ENCODE measurements around the gene ZNF629.
A peak's percentile ranks its signal among the peaks of the same experiment; 100 is the strongest.

ZNF629 gene

DNA sequence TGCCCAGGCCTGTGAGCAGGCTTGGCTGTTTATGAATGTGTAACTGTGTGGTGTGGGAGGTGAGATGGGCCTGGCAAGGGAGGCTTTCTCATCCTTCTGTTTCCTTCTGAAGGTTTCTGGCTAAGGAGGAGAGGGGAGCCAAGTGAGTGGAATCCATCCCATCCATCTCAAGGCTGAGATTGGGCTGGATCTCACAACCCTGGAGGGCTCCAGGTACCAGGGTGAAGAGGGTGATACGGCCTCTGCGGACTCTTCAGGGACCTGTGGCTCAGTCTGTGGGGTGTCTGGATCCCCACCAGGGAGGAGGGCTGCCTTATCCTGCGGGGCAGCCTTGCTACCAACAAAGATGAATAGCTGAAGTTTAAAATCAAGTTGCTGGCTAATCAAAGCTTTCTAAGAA, 7.0 kb downstream of the ZNF629 start:
- Mint-ChIP-seq H3K4me1 (ENCODE audit: low read depth) (peaks cover 59% of the 10 kb centered on the region), H3K27ac (no peak overlapping the region), H3K9me3 (no peaks in the 10 kb centered on the region), H3K36me3 (ENCODE audit: low read depth) (peaks cover 55% of the 10 kb centered on the region), H3K27me3 (no peaks in the 10 kb centered on the region), H3K4me3 (no peak overlapping the region)
- intact Hi-C loops (cut with micrococcal nuclease), result no loop called here

DNA sequence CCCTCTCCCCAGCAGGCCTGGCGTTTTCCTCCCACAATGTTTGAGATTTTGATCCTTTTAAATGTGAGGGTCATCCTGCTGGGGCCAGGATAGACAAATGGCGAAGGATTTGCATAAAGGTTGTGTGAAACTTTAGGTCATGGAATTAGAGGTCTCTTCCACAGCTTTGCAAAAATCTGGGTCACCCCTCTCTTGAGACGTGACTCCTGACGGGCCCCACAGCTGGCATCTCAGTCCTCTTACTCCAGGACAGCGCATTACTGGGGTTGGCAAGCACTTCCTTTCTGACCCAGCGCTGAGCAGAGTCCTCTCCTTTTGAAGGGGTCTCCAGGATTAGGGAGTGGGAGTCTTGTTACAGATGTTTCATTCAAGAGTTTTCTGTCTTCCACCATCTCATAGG, 7.4 kb downstream of the ZNF629 start:
- H3K36me3 Mint-ChIP-seq (ENCODE audit: low read depth), result peaks cover 55% of the 10 kb centered on the region
- intact Hi-C loops (cut with micrococcal nuclease), result no loop called here
- peaks cover 60% of the 10 kb centered on the region for H3K4me1 Mint-ChIP-seq (ENCODE audit: low read depth)
- no peaks in the 10 kb centered on the region for H3K9me3 Mint-ChIP-seq
- no peak overlapping the region for H3K4me3 Mint-ChIP-seq
- no peak overlapping the region for H3K27ac Mint-ChIP-seq
- H3K27me3 Mint-ChIP-seq, result no peaks in the 10 kb centered on the region

DNA sequence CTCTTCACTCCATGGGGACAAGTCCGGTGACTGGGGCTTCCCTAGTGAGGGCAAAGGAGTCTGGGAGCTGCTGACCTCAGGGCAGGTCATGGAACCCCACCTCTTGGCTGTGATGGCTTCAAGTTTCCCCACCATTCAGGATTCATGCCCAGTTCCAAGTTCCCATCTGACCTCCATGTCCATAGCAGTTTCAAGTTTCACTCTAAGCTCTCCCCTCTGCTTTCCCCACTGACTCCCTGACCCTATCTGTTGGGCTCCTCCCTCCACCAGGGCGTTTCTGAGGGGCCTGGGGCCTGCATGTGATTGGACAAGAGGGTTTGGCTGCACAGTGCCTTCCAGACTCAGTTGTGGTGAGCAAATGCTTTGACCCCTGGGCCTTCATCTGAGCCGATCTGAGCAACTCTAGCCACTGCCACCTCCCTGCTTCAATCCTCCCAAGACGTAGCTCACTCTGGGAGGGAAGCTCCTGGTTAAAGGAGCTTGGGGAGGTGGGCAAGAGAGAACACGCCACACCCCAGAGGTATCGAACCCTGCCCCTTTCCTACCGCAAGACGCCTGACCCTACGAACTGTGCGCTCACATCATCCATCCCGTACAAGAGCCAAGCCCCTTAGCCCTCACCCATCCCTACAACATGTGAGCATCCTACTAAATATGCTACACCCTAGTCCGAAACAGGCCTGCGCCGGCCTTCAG, 8.3 kb downstream of the ZNF629 start:
- H3K27ac Mint-ChIP-seq, result no peak overlapping the region
- H3K27me3 Mint-ChIP-seq, result no peaks in the 10 kb centered on the region
- H3K4me3 Mint-ChIP-seq, result no peak overlapping the region
- intact Hi-C loops (cut with micrococcal nuclease), result no loop called here
- peaks cover 55% of the 10 kb centered on the region for H3K36me3 Mint-ChIP-seq (ENCODE audit: low read depth)
- peaks cover 63% of the 10 kb centered on the region for H3K4me1 Mint-ChIP-seq (ENCODE audit: low read depth)
- H3K9me3 Mint-ChIP-seq, result no peaks in the 10 kb centered on the region

DNA sequence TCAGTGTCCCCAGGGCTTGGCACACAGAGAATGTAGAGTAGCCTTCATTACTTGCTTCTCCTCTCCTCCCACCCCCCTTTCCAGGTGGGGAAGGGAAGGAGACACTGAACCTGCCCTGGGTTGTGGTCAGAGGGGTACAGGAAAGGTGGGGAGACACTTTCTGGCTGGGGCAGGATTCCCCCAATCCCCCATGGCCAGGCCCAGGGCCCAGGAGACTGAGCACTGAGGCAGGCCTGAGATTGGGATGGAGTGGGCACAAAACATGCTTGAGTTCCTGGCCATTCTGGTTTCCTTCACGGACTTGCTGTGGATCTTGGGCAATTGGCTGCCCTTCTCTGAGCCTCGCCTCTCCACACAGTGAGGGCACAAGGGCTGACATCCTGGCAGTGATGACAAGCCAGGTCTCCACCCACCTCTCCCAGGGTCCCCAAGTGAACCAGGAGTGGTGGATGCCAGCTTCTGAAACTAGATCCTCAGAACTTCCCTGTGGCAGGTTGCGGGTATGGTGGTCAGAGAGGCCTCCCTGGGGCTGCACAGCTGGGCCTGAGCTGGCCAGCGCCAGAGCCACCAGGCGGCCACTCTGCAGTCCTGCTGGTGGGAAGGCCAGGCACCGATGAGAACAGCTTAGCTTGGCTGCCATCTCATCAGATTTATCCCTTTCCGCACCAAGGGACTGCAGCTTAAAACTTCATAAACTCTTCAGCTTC, 9.3 kb downstream of the ZNF629 start:
- peak overlapping the region; percentile 91 for H3K27ac Mint-ChIP-seq
- H3K36me3 Mint-ChIP-seq (ENCODE audit: low read depth), result peaks cover 55% of the 10 kb centered on the region
- H3K4me3 Mint-ChIP-seq, result no peak overlapping the region
- H3K4me1 Mint-ChIP-seq (ENCODE audit: low read depth), result peaks cover 70% of the 10 kb centered on the region
- H3K27me3 Mint-ChIP-seq, result no peaks in the 10 kb centered on the region
- no peaks in the 10 kb centered on the region for H3K9me3 Mint-ChIP-seq
- intact Hi-C loops (cut with micrococcal nuclease), result no loop called here

DNA sequence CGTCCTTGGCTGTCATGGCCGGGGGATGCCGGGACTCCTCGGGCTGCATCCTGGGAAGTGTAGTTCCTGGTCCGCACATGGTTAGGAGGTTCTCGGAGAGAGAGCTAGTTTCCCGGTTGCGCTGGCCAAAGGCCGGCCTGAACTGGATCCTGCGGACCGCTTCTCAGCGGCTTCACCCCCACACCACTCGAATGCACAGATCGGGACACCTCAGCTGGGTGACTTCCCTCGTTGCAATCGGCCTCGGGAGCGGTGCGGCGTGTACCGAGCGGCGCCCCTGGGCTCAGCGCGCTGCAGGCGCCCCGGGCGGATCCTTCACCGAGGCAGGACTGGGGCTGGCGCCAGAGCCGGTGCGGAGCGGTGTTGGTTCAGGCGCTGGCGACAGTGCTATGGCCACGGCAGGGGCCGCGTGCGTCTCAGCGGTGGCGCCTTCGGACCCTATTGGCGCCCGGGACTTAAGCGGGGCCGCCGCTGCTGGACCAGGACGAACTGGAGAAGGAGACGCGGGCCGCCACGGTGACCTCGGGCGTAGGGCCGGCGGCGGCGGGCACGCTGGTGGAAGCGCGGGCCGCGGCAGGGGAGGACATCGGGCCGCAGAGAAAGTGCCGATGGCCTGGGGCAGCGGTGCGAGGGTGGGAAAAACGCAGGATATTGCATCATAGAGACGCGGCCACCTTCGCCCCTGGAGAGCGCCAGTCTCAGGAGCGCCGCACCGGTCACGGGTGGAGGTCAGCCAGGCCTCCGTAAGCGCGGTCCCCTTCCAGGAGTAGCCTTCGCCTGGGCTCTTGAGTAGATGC, 11.4 kb downstream of the ZNF629 start:
- no peaks in the 10 kb centered on the region for H3K27me3 Mint-ChIP-seq
- peak overlapping the region; percentile 91 for H3K27ac Mint-ChIP-seq
- H3K4me1 Mint-ChIP-seq (ENCODE audit: low read depth), result peaks cover 66% of the 10 kb centered on the region
- intact Hi-C loops (cut with micrococcal nuclease), result no loop called here
- peaks cover 60% of the 10 kb centered on the region for H3K36me3 Mint-ChIP-seq (ENCODE audit: low read depth)
- peak overlapping the region; percentile 88 for H3K4me3 Mint-ChIP-seq
- H3K9me3 Mint-ChIP-seq, result no peaks in the 10 kb centered on the region

DNA sequence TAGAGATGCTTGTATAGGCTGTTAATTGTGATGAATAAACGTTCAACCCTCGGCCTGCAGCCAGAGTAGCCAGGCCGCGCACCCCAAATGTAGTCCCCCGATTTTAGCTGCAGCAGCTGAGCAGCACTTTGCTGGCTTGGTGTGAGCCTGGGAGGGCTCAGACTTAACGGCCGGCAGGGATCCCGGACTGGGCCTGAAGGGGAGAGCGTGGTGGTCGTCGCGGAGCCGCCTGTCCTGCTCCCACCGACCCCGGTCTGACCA, 11.9 kb downstream of the ZNF629 start:
- peaks cover 60% of the 10 kb centered on the region for H3K4me1 Mint-ChIP-seq (ENCODE audit: low read depth)
- peak overlapping the region; percentile 91 for H3K27ac Mint-ChIP-seq
- H3K27me3 Mint-ChIP-seq, result no peaks in the 10 kb centered on the region
- H3K36me3 Mint-ChIP-seq (ENCODE audit: low read depth), result peaks cover 65% of the 10 kb centered on the region
- intact Hi-C loops (cut with micrococcal nuclease), result no loop called here
- H3K9me3 Mint-ChIP-seq, result no peaks in the 10 kb centered on the region
- H3K4me3 Mint-ChIP-seq, result peak overlapping the region; percentile 88

DNA sequence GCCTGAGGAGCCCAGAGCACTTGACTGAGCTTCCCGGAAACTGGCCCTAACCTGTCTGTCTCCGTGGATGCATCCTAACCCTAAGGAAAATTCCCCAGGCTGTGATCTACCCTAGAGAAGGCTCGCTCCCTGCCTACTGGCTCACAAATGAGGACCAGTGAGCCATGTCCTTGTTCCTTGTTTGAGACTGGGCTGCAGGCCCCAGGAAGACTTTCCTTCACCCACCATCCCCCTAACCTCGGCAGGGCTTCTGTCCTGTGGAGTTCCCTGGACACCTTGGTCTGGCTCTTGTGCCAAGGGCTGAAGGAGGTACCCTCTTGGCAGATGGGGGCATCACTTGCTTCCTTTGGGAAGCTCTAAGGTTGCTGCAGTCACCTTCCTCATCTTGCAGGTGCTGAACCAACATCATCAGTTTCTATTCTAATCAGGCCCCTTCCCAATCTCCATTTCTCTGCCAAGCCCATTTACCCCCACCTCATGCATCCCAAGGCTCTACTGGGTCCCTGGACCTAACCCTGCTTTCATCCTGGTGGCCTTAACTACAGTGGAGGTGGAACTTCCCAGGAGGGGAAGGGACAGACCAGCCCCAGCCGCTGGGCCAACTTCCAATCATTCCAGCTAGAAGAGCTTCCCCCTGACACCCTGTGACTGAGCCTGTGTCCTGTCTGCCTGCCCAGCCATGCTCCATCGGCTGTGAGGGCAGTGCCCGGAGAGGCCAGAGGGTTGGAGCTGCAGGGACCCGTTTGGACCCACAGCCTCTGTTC, 12.5 kb downstream of the ZNF629 start:
- peaks cover 70% of the 10 kb centered on the region for H3K36me3 Mint-ChIP-seq (ENCODE audit: low read depth)
- H3K4me1 Mint-ChIP-seq (ENCODE audit: low read depth), result peaks cover 58% of the 10 kb centered on the region
- intact Hi-C loops (cut with micrococcal nuclease), result no loop called here
- H3K9me3 Mint-ChIP-seq, result no peaks in the 10 kb centered on the region
- no peaks in the 10 kb centered on the region for H3K27me3 Mint-ChIP-seq
- peak overlapping the region; percentile 91 for H3K27ac Mint-ChIP-seq
- H3K4me3 Mint-ChIP-seq, result peak overlapping the region; percentile 88

DNA sequence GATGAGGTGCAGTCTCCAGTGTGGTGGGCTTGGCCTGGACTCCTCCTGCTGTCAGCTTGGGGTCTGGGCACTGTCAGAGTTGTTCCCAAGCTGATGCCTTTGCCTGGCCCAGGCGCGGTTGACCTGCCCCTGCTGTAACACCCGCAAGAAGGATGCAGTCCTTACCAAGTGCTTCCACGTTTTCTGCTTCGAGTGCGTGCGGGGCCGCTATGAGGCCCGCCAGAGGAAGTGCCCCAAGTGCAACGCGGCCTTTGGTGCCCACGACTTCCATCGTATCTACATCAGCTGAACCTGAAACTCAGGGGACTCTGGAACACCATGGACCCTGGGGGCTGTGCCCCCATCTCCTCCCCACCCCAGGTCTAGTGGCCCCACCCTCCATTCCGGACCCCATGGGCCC, 13.2 kb downstream of the ZNF629 start:
- intact Hi-C loops (cut with micrococcal nuclease), result no loop called here
- no peaks in the 10 kb centered on the region for H3K9me3 Mint-ChIP-seq
- H3K27me3 Mint-ChIP-seq, result no peaks in the 10 kb centered on the region
- H3K27ac Mint-ChIP-seq, result no peak overlapping the region
- peaks cover 70% of the 10 kb centered on the region for H3K36me3 Mint-ChIP-seq (ENCODE audit: low read depth)
- peaks cover 51% of the 10 kb centered on the region for H3K4me1 Mint-ChIP-seq (ENCODE audit: low read depth)
- no peak overlapping the region for H3K4me3 Mint-ChIP-seq

DNA sequence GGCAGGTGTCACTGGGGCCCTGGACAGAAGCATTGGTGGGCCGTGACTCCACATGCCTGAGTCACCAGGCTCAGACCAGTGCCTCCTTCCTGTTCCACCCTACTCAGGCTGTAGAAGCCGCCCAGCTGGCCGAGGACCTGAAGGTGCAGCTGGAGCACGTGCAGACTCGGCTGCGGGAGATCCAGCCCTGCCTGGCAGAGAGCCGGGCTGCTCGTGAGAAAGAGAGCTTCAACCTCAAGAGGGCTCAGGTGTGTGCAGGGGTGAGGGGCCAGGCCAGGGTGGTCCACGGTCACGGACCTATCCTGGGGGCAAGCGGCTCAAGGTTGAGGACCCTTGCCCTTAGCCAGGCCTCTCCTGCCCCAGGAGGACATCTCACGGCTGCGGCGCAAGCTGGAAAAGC, 15.3 kb downstream of the ZNF629 start:
- Mint-ChIP-seq H3K36me3 (ENCODE audit: low read depth) (peaks cover 90% of the 10 kb centered on the region), H3K4me3 (no peak overlapping the region), H3K27me3 (no peaks in the 10 kb centered on the region), H3K27ac (no peak overlapping the region), H3K4me1 (ENCODE audit: low read depth) (peaks cover 33% of the 10 kb centered on the region), H3K9me3 (no peaks in the 10 kb centered on the region)
- intact Hi-C loops (cut with micrococcal nuclease), result no loop called here

DNA sequence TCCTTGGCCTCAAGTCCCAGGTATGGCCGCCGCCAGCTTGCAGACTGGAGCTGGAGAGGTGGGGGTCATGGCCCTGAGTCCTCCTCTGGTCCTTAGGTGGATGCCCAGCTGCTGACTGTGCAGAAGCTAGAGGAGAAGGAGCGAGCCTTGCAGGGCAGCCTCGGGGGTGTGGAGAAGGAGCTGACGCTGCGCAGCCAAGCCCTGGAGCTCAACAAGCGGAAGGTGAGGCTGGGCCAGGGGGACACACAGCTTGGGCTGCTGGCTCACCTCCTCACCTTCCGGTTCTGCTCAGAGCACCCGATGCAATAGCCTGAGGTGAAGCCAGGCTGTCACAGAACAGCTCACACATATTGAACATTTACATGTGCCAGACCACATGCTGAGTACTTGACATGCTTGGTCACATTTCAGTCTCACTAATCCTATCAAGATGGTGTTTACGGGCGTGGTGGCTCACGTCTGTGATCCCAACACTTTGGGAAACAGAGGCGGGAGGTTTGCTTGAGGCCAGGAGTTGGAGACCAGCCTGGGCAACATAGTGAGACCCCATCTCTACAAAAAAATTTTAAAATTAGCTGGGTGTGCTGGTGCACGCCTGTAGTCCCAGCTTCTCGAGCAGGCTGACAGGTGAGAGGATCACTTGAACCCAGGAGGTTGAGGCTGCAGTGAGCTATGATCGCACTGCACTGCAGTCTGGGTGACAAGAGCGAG, 17.5 kb downstream of the ZNF629 start:
- intact Hi-C loops (cut with micrococcal nuclease), result no loop called here
- Mint-ChIP-seq H3K36me3 (ENCODE audit: low read depth) (peaks cover 100% of the 10 kb centered on the region), H3K4me1 (ENCODE audit: low read depth) (peaks cover 22% of the 10 kb centered on the region), H3K27me3 (no peaks in the 10 kb centered on the region), H3K27ac (no peak overlapping the region), H3K4me3 (no peak overlapping the region), H3K9me3 (no peaks in the 10 kb centered on the region)

DNA sequence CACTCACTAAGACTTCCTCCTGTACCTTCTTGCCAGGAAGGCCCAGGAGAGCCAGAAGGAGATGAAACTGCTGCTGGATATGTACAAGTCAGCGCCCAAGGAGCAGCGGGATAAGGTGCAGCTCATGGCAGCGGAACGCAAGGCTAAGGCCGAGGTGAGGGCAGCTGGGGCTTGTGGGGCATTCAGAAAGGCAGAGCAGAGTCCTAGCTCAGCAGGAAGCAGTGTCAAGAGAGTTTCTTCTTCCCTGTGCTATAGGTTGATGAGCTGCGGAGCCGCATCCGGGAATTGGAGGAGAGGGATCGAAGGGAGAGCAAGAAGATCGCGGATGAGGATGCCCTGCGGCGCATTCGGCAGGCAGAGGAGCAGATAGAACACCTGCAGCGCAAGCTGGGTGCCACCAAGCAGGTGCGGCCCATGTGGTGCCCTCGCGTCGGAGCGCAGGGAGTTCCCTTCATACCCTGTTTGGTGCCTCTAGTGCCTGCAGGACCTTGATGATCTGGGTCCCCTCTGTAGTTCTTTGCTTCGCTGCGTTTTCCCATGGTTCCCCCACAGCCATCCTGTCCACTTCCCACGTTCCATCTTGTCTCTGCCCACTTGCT, 18.3 kb downstream of the ZNF629 start:
- Mint-ChIP-seq H3K4me1 (ENCODE audit: low read depth) (peaks cover 24% of the 10 kb centered on the region), H3K27ac (no peak overlapping the region), H3K4me3 (no peak overlapping the region), H3K36me3 (ENCODE audit: low read depth) (peaks cover 100% of the 10 kb centered on the region), H3K27me3 (no peaks in the 10 kb centered on the region), H3K9me3 (no peaks in the 10 kb centered on the region)
- intact Hi-C loops (cut with micrococcal nuclease), result no loop called here

DNA sequence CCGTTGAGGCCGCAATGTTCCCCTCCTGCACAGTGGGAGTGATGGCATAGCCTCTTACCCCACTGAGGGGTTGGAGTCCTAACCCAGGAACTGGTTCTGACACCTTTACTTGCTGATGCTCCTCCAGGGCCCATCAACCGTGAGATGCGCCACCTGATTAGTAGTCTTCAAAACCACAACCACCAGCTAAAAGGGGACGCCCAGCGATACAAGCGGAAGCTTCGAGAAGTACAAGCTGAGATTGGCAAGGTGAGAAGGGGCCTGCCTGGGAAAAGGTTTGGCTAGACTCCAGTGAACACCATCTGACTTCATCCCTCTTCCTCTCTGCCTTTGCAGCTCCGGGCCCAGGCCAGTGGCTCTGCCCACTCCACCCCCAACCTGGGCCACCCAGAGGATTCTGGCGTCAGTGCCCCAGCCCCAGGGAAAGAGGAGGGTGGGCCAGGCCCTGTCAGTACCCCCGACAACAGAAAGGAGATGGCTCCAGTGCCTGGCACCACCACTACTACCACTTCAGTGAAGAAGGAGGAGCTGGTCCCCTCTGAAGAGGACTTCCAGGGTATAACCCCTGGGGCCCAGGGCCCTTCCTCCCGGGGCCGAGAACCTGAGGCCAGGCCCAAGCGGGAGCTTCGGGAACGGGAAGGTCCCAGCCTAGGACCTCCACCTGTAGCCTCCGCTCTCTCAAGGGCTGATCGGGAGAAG, 19.1 kb downstream of the ZNF629 start:
- Mint-ChIP-seq H3K9me3 (no peaks in the 10 kb centered on the region), H3K27me3 (no peaks in the 10 kb centered on the region), H3K4me1 (ENCODE audit: low read depth) (peaks cover 26% of the 10 kb centered on the region), H3K4me3 (no peak overlapping the region), H3K36me3 (ENCODE audit: low read depth) (peaks cover 100% of the 10 kb centered on the region), H3K27ac (no peak overlapping the region)
- intact Hi-C loops (cut with micrococcal nuclease), result no loop called here

DNA sequence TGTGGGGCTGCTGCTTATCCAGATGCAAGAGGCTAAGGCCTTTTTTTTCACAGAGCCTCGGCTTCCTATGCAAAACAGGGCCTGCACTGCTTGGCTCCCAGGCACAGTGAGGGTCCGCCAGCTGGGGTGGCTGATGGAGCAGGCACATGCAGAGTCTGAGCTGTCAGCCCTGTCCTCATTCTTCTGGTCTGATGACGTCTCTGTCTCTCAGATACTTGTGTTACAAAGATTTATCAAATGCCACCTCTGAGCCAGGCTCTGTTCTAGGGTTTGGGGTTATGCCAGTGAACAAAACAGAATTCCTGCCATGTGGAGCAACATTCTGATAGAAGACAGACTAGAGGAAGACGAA, 20.1 kb downstream of the ZNF629 start:
- H3K4me3 Mint-ChIP-seq, result no peak overlapping the region
- H3K36me3 Mint-ChIP-seq (ENCODE audit: low read depth), result peaks cover 100% of the 10 kb centered on the region

More for the DNA sequence above, 20.1 kb downstream of the ZNF629 start:
- Mint-ChIP-seq H3K27ac (no peak overlapping the region), H3K4me1 (ENCODE audit: low read depth) (peaks cover 23% of the 10 kb centered on the region), H3K27me3 (no peaks in the 10 kb centered on the region), H3K9me3 (no peaks in the 10 kb centered on the region)
- intact Hi-C loops (cut with micrococcal nuclease), result no loop called here
